ENCODE data around the gene ACTL10.

DNA sequence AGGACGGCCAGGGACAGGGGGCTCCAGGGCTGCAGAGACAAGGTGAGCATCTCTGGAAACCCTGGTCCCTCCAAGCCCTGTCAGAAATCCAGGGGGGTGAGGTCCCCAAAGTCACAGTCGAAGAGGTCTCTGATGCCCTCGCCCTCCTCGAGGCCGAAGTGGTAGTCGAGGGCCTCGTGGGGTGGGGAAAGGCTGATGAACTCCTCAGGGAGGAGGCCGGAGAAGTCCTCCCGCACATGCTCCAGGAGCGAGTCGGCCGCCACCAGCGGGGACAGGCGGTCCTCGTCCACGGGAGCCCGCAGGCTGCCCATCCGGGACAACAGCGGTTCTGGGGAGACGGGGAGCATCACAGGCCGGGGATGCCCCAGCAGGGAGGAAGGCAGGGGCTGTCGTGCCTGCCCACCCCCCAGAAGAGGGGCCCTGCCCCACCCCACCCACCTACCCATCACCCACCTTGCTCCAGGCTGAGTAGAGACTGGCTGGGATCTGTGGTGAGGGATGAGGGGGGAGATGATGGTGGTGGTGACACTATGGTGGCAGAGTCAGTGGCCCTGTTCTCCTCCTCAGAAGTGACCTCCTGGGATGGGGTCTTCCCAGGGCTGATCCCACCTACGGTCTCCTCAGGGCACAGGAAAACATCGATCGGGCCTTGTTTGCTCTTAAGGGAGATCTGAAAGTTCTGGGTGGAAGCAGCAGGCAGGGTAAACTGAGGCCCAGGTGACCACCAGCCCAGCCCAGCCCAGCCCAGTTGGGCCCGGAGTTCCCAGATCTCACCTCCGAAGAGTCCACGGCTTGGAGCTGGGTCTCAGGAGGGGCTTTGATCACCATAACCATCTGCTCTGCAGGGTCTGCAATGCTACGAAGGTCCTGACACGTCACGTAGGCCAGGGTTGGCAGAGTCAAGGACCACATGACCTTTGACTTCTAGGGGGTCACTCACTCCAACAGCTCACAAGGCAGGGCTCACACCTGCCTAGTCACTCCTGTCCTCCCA is 10.2 kb downstream of the ACTL10 start:
- TF ChIP-seq FOXM1 (IDR thresholded peaks at IDR 0.05; ENCODE audit: borderline replicate concordance, low read depth) (no peak), EGR1 (IDR thresholded peaks at IDR 0.05) (no peak)

Data from Ishikawa (cell line).